DOHH2 (cell line): ENCODE data around the gene SEMA6C.

Source experiments
- H3F3A ChIP-seq: fragments of 200-600 bp; sonication (generic), shearing (Covaris generic); 2 replicates; pipeline ENCODE4 v1.6.0; 2016; ENCODE audit warnings: antibody characterized with exemption, mild to moderate bottlenecking; ENCODE audit not compliant: control insufficient read depth, insufficient read depth
- H3K27ac ChIP-seq: fragments of 200-600 bp; sonication (generic); 2 replicates; pipeline ENCODE4 v1.5.1; 2014; ENCODE audit warnings: low read depth, mild to moderate bottlenecking, low read length, moderate library complexity
- H3K27me3 ChIP-seq: fragments of 200-600 bp; sonication (generic); 2 replicates; pipeline ENCODE4 v1.6.1; 2014; ENCODE audit warnings: mild to moderate bottlenecking, low read length, mixed read lengths; ENCODE audit not compliant: control insufficient read depth
- H3K36me3 ChIP-seq: fragments of 200-600 bp; sonication (generic); 2 replicates; pipeline ENCODE4 v1.6.1; 2014; ENCODE audit warnings: mild to moderate bottlenecking, low read length, moderate library complexity, mixed read lengths; ENCODE audit not compliant: control insufficient read depth
- H3K4me1 ChIP-seq: fragments of 200-600 bp; sonication (generic); 2 replicates; pipeline ENCODE4 v1.6.1; 2014; ENCODE audit warnings: mild to moderate bottlenecking, low read length, mixed read lengths; ENCODE audit not compliant: control insufficient read depth
- H3K4me2 ChIP-seq: fragments of 200-600 bp; sonication (generic); 2 replicates; pipeline ENCODE4 v1.6.0; 2014; ENCODE audit warnings: mild to moderate bottlenecking, low read length, moderate library complexity
- H3K4me3 ChIP-seq: fragments of 200-600 bp; sonication (generic); 2 replicates; pipeline ENCODE4 v1.5.1; 2014; ENCODE audit warnings: mild to moderate bottlenecking, low read length, mixed read lengths
- H3K79me2 ChIP-seq: fragments of 200-600 bp; sonication (generic); 2 replicates; pipeline ENCODE4 v1.6.1; 2014; ENCODE audit warnings: mild to moderate bottlenecking, low read length, mixed read lengths; ENCODE audit not compliant: control insufficient read depth
- H3K9me2 ChIP-seq: fragments of 200-600 bp; sonication (generic); replicated peaks from 2 replicates; pipeline ENCODE4 v1.6.1; 2014; ENCODE audit warnings: mild to moderate bottlenecking, low read length, mixed read lengths; ENCODE audit not compliant: control insufficient read depth
- H3K9me3 ChIP-seq: fragments of 200-600 bp; sonication (generic); 2 replicates; pipeline ENCODE4 v1.6.1; 2014; ENCODE audit warnings: antibody characterized with exemption, low read length, mixed read lengths; ENCODE audit not compliant: control insufficient read depth, insufficient read depth
- H4K20me1 ChIP-seq: fragments of 200-600 bp; sonication (generic); 2 replicates; pipeline ENCODE4 v1.6.0; 2014; ENCODE audit warnings: low read depth, mild to moderate bottlenecking, antibody characterized with exemption, low read length, moderate library complexity; ENCODE audit not compliant: control insufficient read depth, insufficient read depth
- CTCF ChIP-seq: fragments of 200-600 bp; sonication (generic); IDR thresholded peaks from one replicate; pipeline ENCODE4 v1.5.1; 2014; ENCODE audit warnings: antibody characterized with exemption, mild to moderate bottlenecking, low read depth, low read length; ENCODE audit not compliant: poor library complexity, severe bottlenecking
- EZH2phosphoT487 ChIP-seq: fragments of 200-600 bp; sonication (generic); IDR thresholded peaks from 2 replicates; pipeline ENCODE4 v1.6.1; 2017; ENCODE audit warnings: borderline replicate concordance, mild to moderate bottlenecking, antibody characterized with exemption, low read length, moderate library complexity, mixed read lengths

The SEMA6C gene

GRCh38 chr1:151175863-151176262, 29.4 kb upstream of the SEMA6C start, which contains the start of gene TMOD4:
Gene TMOD4 (minus strand): TSS chr1:151175981. CDS start chr1:151174875, 1,106 bp downstream.
- H3K27me3 ChIP-seq, result no peaks in the 10 kb centered on the region
- H3K4me1 ChIP-seq, result no peaks in the 10 kb centered on the region
- no peak within 1 kb of the TSS for H3K4me3 ChIP-seq
- no peak within 1 kb of the TSS for H3K4me2 ChIP-seq
- TF ChIP-seq CTCF, result peak; percentile 76
- TF ChIP-seq EZH2phosphoT487, result no peak
- H3K9me2 ChIP-seq, result no peaks in the 10 kb centered on the region
- no peaks in the 10 kb centered on the region for H3K9me3 ChIP-seq
- H3K27ac ChIP-seq, result no peak within 1 kb of the TSS
- no peaks in the 10 kb centered on the region for H4K20me1 ChIP-seq
- peaks cover 3% of the 10 kb centered on the region; the same call in 1 of the 2 replicates for H3F3A ChIP-seq
- H3K36me3 ChIP-seq, result peaks cover 57% of the 10 kb centered on the region
- no peaks in the 10 kb centered on the region for H3K79me2 ChIP-seq

GRCh38 chr1:151175041-151175741, 28.8 kb upstream of the SEMA6C start:
- no peak overlapping the region for H3K27ac ChIP-seq
- H3K4me3 ChIP-seq, result no peak overlapping the region
- peaks cover 3% of the 10 kb centered on the region; the same call in 1 of the 2 replicates for H3F3A ChIP-seq
- no peaks in the 10 kb centered on the region for H3K4me1 ChIP-seq
- H3K36me3 ChIP-seq, result peaks cover 60% of the 10 kb centered on the region
- TF ChIP-seq EZH2phosphoT487, result no peak
- no peak for TF ChIP-seq CTCF
- H3K79me2 ChIP-seq, result no peaks in the 10 kb centered on the region
- no peaks in the 10 kb centered on the region for H3K27me3 ChIP-seq
- no peaks in the 10 kb centered on the region for H3K9me2 ChIP-seq
- no peaks in the 10 kb centered on the region for H3K9me3 ChIP-seq
- no peaks in the 10 kb centered on the region for H4K20me1 ChIP-seq
- no peak overlapping the region for H3K4me2 ChIP-seq

- Histone ChIP-seq H4K20me1 (no peaks in the 10 kb centered on the region), H3K27ac (no peak overlapping the region), H3K27me3 (no peaks in the 10 kb centered on the region), H3K79me2 (peaks cover 13% of the 10 kb centered on the region), H3K4me3 (no peak overlapping the region), H3K36me3 (peaks cover 65% of the 10 kb centered on the region), H3K4me1 (peaks cover 8% of the 10 kb centered on the region), H3K9me2 (no peaks in the 10 kb centered on the region), H3K4me2 (no peak overlapping the region), H3K9me3 (no peaks in the 10 kb centered on the region), H3F3A (peaks cover 3% of the 10 kb centered on the region; the same call in 1 of the 2 replicates)
- no peak for TF ChIP-seq EZH2phosphoT487
- TF ChIP-seq CTCF, result no peak
Observed at GRCh38 chr1:151171190-151171589, 24.8 kb upstream of the SEMA6C start.
